ENCODE data around the gene SNU13. TPM values are rescaled to one million over a fixed set of nuclear protein-coding genes. Genes with fewer than 3 reads are reported as not detected.
"Not testable (repeated sequence)": the region's sequence is repeated elsewhere in the genome, so short reads cannot be mapped to it uniquely, and the experiment has no call there.

Gene SNU13
- total RNA-seq, 1 donor from 2014 or later, result 345 TPM

GRCh38 chr22:41695211-41695610, 6.5 kb upstream of the SNU13 start:
- H3K27ac Mint-ChIP-seq, result no peak overlapping the region
- no peak for DNase-seq
- peaks cover 3% of the 10 kb centered on the region for H3K36me3 Mint-ChIP-seq (ENCODE audit: low read depth)
- peaks cover 16% of the 10 kb centered on the region for H3K4me1 Mint-ChIP-seq
- peaks cover 2% of the 10 kb centered on the region for H3K27me3 Mint-ChIP-seq
- H3K9me3 Mint-ChIP-seq, result no peaks in the 10 kb centered on the region
- intact Hi-C loops (cut with micrococcal nuclease), result loop anchor here (5.0 kb wide), 1 partner anchor 162 kb away; no protein-coding TSS in a partner anchor
- H3K4me3 Mint-ChIP-seq, result no peak overlapping the region

GRCh38 chr22:41690476-41690875, 1.8 kb upstream of the SNU13 start:
- peaks cover 18% of the 10 kb centered on the region for H3K4me1 Mint-ChIP-seq

GRCh38 chr22:41687901-41688364, 734 bp downstream of the SNU13 start:
- Mint-ChIP-seq H3K27ac (peak overlapping the region; percentile 97), H3K4me1 (peaks cover 19% of the 10 kb centered on the region)
- intact Hi-C loops (cut with micrococcal nuclease), result loop anchor here (1.0 to 2.0 kb wide), 3 partner anchors 9 to 259 kb away; partner anchors contain the start of genes CCDC134 and CENPM

More at GRCh38 chr22:41690476-41690875, 1.8 kb upstream of the SNU13 start:
- no peak for DNase-seq
- Mint-ChIP-seq H3K9me3 (no peaks in the 10 kb centered on the region), H3K36me3 (ENCODE audit: low read depth) (peaks cover 11% of the 10 kb centered on the region), H3K4me3 (no peak overlapping the region), H3K27ac (peak overlapping the region; percentile 23), H3K27me3 (no peaks in the 10 kb centered on the region)
- intact Hi-C loops (cut with micrococcal nuclease), result no loop called here

GRCh38 chr22:41686890-41687289, 1.8 kb downstream of the SNU13 start:
- peaks cover 19% of the 10 kb centered on the region for H3K4me1 Mint-ChIP-seq
- peaks cover 15% of the 10 kb centered on the region for H3K36me3 Mint-ChIP-seq (ENCODE audit: low read depth)
- DNase-seq; H3K9me3 Mint-ChIP-seq; intact Hi-C loops (cut with micrococcal nuclease); H3K27ac Mint-ChIP-seq; H3K27me3 Mint-ChIP-seq: not testable (repeated sequence)
- H3K4me3 Mint-ChIP-seq, result peak overlapping the region; percentile 94

More at GRCh38 chr22:41687901-41688364, 734 bp downstream of the SNU13 start:
- peak; percentile 77 for DNase-seq
- H3K9me3 Mint-ChIP-seq, result no peaks in the 10 kb centered on the region
- peaks cover 11% of the 10 kb centered on the region for H3K36me3 Mint-ChIP-seq (ENCODE audit: low read depth)
- H3K4me3 Mint-ChIP-seq, result peak overlapping the region; percentile 94
- no peaks in the 10 kb centered on the region for H3K27me3 Mint-ChIP-seq

- Mint-ChIP-seq H3K4me1 (peaks cover 19% of the 10 kb centered on the region), H3K4me3 (no peak overlapping the region), H3K9me3 (no peaks in the 10 kb centered on the region), H3K36me3 (ENCODE audit: low read depth) (peaks cover 33% of the 10 kb centered on the region), H3K27me3 (no peaks in the 10 kb centered on the region), H3K27ac (no peak overlapping the region)
- no peak for DNase-seq
- intact Hi-C loops (cut with micrococcal nuclease), result no loop called here
Observed at GRCh38 chr22:41684194-41684593, 4.5 kb downstream of the SNU13 start.

GRCh38 chr22:41683616-41684015, 5.1 kb downstream of the SNU13 start:
- Mint-ChIP-seq H3K4me1 (peaks cover 17% of the 10 kb centered on the region), H3K27me3 (no peaks in the 10 kb centered on the region), H3K36me3 (ENCODE audit: low read depth) (peaks cover 32% of the 10 kb centered on the region), H3K9me3 (no peaks in the 10 kb centered on the region), H3K4me3 (no peak overlapping the region), H3K27ac (no peak overlapping the region)
- no peak for DNase-seq
- intact Hi-C loops (cut with micrococcal nuclease), result loop anchor here (2.0 kb wide), 1 partner anchor 17 kb away; no protein-coding TSS in a partner anchor

- intact Hi-C loops (cut with micrococcal nuclease), result loop anchor here (2.0 kb wide), 1 partner anchor 16 kb away; no protein-coding TSS in a partner anchor
- H3K4me3 Mint-ChIP-seq, result peak overlapping the region; percentile 96
- peaks cover 36% of the 10 kb centered on the region for H3K36me3 Mint-ChIP-seq (ENCODE audit: low read depth)
- peaks cover 16% of the 10 kb centered on the region for H3K4me1 Mint-ChIP-seq
- peak overlapping the region; percentile 96 for H3K27ac Mint-ChIP-seq
- H3K27me3 Mint-ChIP-seq, result no peaks in the 10 kb centered on the region
- no peaks in the 10 kb centered on the region for H3K9me3 Mint-ChIP-seq
- no peak for DNase-seq
Observed at GRCh38 chr22:41683052-41683451, 5.6 kb downstream of the SNU13 start.

GRCh38 chr22:41682033-41682807, 6.4 kb downstream of the SNU13 start:
- H3K36me3 Mint-ChIP-seq (ENCODE audit: low read depth), result peaks cover 33% of the 10 kb centered on the region
- intact Hi-C loops (cut with micrococcal nuclease), result loop anchor here (2.0 kb wide), 1 partner anchor 15 kb away; no protein-coding TSS in a partner anchor
- no peaks in the 10 kb centered on the region for H3K27me3 Mint-ChIP-seq
- H3K9me3 Mint-ChIP-seq, result no peaks in the 10 kb centered on the region
- peak; percentile 96 for DNase-seq
- H3K27ac Mint-ChIP-seq, result peak overlapping the region; percentile 96
- H3K4me3 Mint-ChIP-seq, result peak overlapping the region; percentile 96
- H3K4me1 Mint-ChIP-seq, result peaks cover 10% of the 10 kb centered on the region

- Mint-ChIP-seq H3K4me3 (peak overlapping the region; percentile 96), H3K27ac (peak overlapping the region; percentile 56), H3K4me1 (peaks cover 10% of the 10 kb centered on the region), H3K36me3 (ENCODE audit: low read depth) (peaks cover 36% of the 10 kb centered on the region), H3K9me3 (no peaks in the 10 kb centered on the region), H3K27me3 (no peaks in the 10 kb centered on the region)
- intact Hi-C loops (cut with micrococcal nuclease), result loop anchor here (2.0 kb wide), 1 partner anchor 15 kb away; no protein-coding TSS in a partner anchor
- no peak for DNase-seq
Observed at GRCh38 chr22:41681616-41682015, 7.1 kb downstream of the SNU13 start.

GRCh38 chr22:41676134-41676533, 12.5 kb downstream of the SNU13 start:
- DNase-seq, result no peak
- peaks cover 15% of the 10 kb centered on the region for H3K4me1 Mint-ChIP-seq
- H3K36me3 Mint-ChIP-seq (ENCODE audit: low read depth), result peaks cover 63% of the 10 kb centered on the region
- intact Hi-C loops (cut with micrococcal nuclease), result no loop called here
- no peak overlapping the region for H3K4me3 Mint-ChIP-seq
- no peaks in the 10 kb centered on the region for H3K27me3 Mint-ChIP-seq
- H3K27ac Mint-ChIP-seq, result no peak overlapping the region
- no peaks in the 10 kb centered on the region for H3K9me3 Mint-ChIP-seq

- no peak overlapping the region for H3K4me3 Mint-ChIP-seq
- H3K27ac Mint-ChIP-seq, result no peak overlapping the region
- no peak for DNase-seq
- H3K9me3 Mint-ChIP-seq, result no peaks in the 10 kb centered on the region
- H3K36me3 Mint-ChIP-seq (ENCODE audit: low read depth), result peaks cover 58% of the 10 kb centered on the region
- no peaks in the 10 kb centered on the region for H3K27me3 Mint-ChIP-seq
- intact Hi-C loops (cut with micrococcal nuclease), result no loop called here
- peaks cover 12% of the 10 kb centered on the region for H3K4me1 Mint-ChIP-seq
Observed at GRCh38 chr22:41674846-41675340, 13.8 kb downstream of the SNU13 start.

- intact Hi-C loops (cut with micrococcal nuclease), result no loop called here
- peaks cover 16% of the 10 kb centered on the region for H3K4me1 Mint-ChIP-seq
- no peak overlapping the region for H3K27ac Mint-ChIP-seq
- peaks cover 52% of the 10 kb centered on the region for H3K36me3 Mint-ChIP-seq (ENCODE audit: low read depth)
- H3K9me3 Mint-ChIP-seq, result no peaks in the 10 kb centered on the region
- no peak for DNase-seq
- no peak overlapping the region for H3K4me3 Mint-ChIP-seq
- no peaks in the 10 kb centered on the region for H3K27me3 Mint-ChIP-seq
Observed at GRCh38 chr22:41672780-41673509, 15.7 kb downstream of the SNU13 start.

- intact Hi-C loops (cut with micrococcal nuclease); H3K4me3 Mint-ChIP-seq; H3K27ac Mint-ChIP-seq; H3K9me3 Mint-ChIP-seq; DNase-seq; H3K27me3 Mint-ChIP-seq: not testable (repeated sequence)
- H3K4me1 Mint-ChIP-seq, result peaks cover 16% of the 10 kb centered on the region
- peaks cover 48% of the 10 kb centered on the region for H3K36me3 Mint-ChIP-seq (ENCODE audit: low read depth)
Observed at GRCh38 chr22:41672096-41672495, 16.6 kb downstream of the SNU13 start.
